Mesodermal cell (in vitro differentiated cells): Measurements from ENCODE around the gene RPH3AL.

Experiments used
- H3K27ac ChIP-seq: 2 replicates; pipeline ENCODE4 v1.7.0; 2013; ENCODE audit warnings: mild to moderate bottlenecking, low read depth, low read length, moderate library complexity; ENCODE audit not compliant: severe bottlenecking
- H3K36me3 ChIP-seq: 2 replicates; pipeline ENCODE4 v1.7.1; 2013; ENCODE audit warnings: mild to moderate bottlenecking, low read length, moderate library complexity; ENCODE audit not compliant: control insufficient read depth, insufficient read depth
- H3K4me1 ChIP-seq: one replicate; pipeline ENCODE4 v1.7.1; 2013; ENCODE audit warnings: mild to moderate bottlenecking, low read length; ENCODE audit not compliant: insufficient read depth, control insufficient read depth, poor library complexity, severe bottlenecking
- H3K4me3 ChIP-seq: 2 replicates; pipeline ENCODE4 v1.7.0; 2013; ENCODE audit warnings: low read length, control low read depth, mild to moderate bottlenecking; ENCODE audit not compliant: insufficient read depth, poor library complexity, severe bottlenecking; ENCODE audit errors: extremely low read depth
- H3K9me3 ChIP-seq: 2 replicates; pipeline ENCODE4 v1.7.1; 2013; ENCODE audit warnings: mild to moderate bottlenecking, low read length, moderate library complexity; ENCODE audit not compliant: control insufficient read depth
- WGBS, 2 experiments: methylation state at CpG; one replicate each; pipeline ENCODE4 v1.1.5; 2013; ENCODE audit warnings: missing lambda C conversion rate in 2 of 2; ENCODE audit not compliant: insufficient coverage in 2 of 2; 5-methylcytosine and 5-hydroxymethylcytosine counted together

Gene RPH3AL

GRCh38 chr17:339193-340061, 13.2 kb downstream of the RPH3AL start:
- 85 to 92% methylated on average over 17 to 21 of the region's 23 CpGs for WGBS, 2 experiments
- Histone ChIP-seq H3K4me3 (no peak overlapping the region), H3K36me3 (no peaks in the 10 kb centered on the region), H3K9me3 (no peaks in the 10 kb centered on the region), H3K4me1 (no peaks in the 10 kb centered on the region), H3K27ac (no peak overlapping the region)

- 89 to 93% methylated on average over 8 to 17 of the region's 19 CpGs for WGBS, 2 experiments
- Histone ChIP-seq H3K27ac (no peak overlapping the region), H3K9me3 (no peaks in the 10 kb centered on the region)
These were observed 14.0 kb downstream of the RPH3AL start for GRCh38 chr17:338442-339192.

GRCh38 chr17:337866-338265, 14.7 kb downstream of the RPH3AL start:
- Histone ChIP-seq H3K27ac (no peak overlapping the region), H3K4me1 (no peaks in the 10 kb centered on the region), H3K36me3 (no peaks in the 10 kb centered on the region), H3K9me3 (no peaks in the 10 kb centered on the region), H3K4me3 (no peak overlapping the region)
- WGBS, 2 experiments: 82 to 86% methylated on average over 6 to 7 of the region's 7 CpGs

More at GRCh38 chr17:338442-339192, 14.0 kb downstream of the RPH3AL start:
- H3K4me1 ChIP-seq: no peaks in the 10 kb centered on the region
- no peaks in the 10 kb centered on the region for H3K36me3 ChIP-seq
- H3K4me3 ChIP-seq: no peak overlapping the region

- Histone ChIP-seq H3K4me1 (peaks cover 3% of the 10 kb centered on the region), H3K4me3 (no peak overlapping the region), H3K36me3 (no peaks in the 10 kb centered on the region), H3K27ac (no peak overlapping the region), H3K9me3 (no peaks in the 10 kb centered on the region)
- 91% methylated on average over 10 to 13 of the region's 15 CpGs for WGBS, 2 experiments
These were observed 15.2 kb downstream of the RPH3AL start for GRCh38 chr17:337453-337852.

GRCh38 chr17:337022-337420, 15.6 kb downstream of the RPH3AL start:
- no peaks in the 10 kb centered on the region for H3K9me3 ChIP-seq
- no peak overlapping the region for H3K27ac ChIP-seq
- H3K4me1 ChIP-seq: peaks cover 7% of the 10 kb centered on the region
- H3K4me3 ChIP-seq: no peak overlapping the region
- 91 to 92% methylated on average over 11 to 12 of the region's 12 CpGs for WGBS, 2 experiments
- no peaks in the 10 kb centered on the region for H3K36me3 ChIP-seq

GRCh38 chr17:336110-337021, 16.2 kb downstream of the RPH3AL start:
- Histone ChIP-seq H3K9me3 (no peaks in the 10 kb centered on the region), H3K27ac (no peak overlapping the region), H3K4me3 (no peak overlapping the region), H3K4me1 (peaks cover 8% of the 10 kb centered on the region), H3K36me3 (no peaks in the 10 kb centered on the region)
- WGBS, 2 experiments: 74 to 75% methylated on average over 36 to 37 of the region's 37 CpGs

GRCh38 chr17:335691-336090, 16.9 kb downstream of the RPH3AL start:
- 36 to 44% methylated on average over 7 to 8 of the region's 12 CpGs for WGBS, 2 experiments
- no peak overlapping the region for H3K4me3 ChIP-seq
- H3K9me3 ChIP-seq: no peaks in the 10 kb centered on the region
- H3K4me1 ChIP-seq: peaks cover 8% of the 10 kb centered on the region
- no peaks in the 10 kb centered on the region for H3K36me3 ChIP-seq
- H3K27ac ChIP-seq: no peak overlapping the region

GRCh38 chr17:334974-335481, 17.6 kb downstream of the RPH3AL start:
- H3K27ac ChIP-seq: no peak overlapping the region
- no peaks in the 10 kb centered on the region for H3K36me3 ChIP-seq
- no peak overlapping the region for H3K4me3 ChIP-seq
- WGBS, 2 experiments: 85 to 87% methylated on average over 24 to 25 of the region's 28 CpGs
- no peaks in the 10 kb centered on the region for H3K9me3 ChIP-seq
- peaks cover 8% of the 10 kb centered on the region for H3K4me1 ChIP-seq

GRCh38 chr17:333626-334396, 18.8 kb downstream of the RPH3AL start:
- no peaks in the 10 kb centered on the region for H3K9me3 ChIP-seq
- no peaks in the 10 kb centered on the region for H3K36me3 ChIP-seq
- H3K4me1 ChIP-seq: peaks cover 8% of the 10 kb centered on the region
- WGBS, 2 experiments: 53 to 56% methylated on average over 20 of the region's 23 CpGs
- H3K27ac ChIP-seq: no peak overlapping the region
- no peak overlapping the region for H3K4me3 ChIP-seq
